B cell (primary cell): ENCODE measurements around the gene MAGEB17. TPM values are rescaled to one million over a fixed set of nuclear protein-coding genes. Genes with fewer than 3 reads are reported as not detected.

Experiments used
- ATAC-seq: fragments of 200-7000 bp; cut with Tn5 transposase; one replicate; pipeline ENCODE4 v1.10.0; 2021; ENCODE audit warnings: low read depth, mild to moderate bottlenecking, moderate number of reproducible peaks, moderate library complexity
- CTCF ChIA-PET: fragments of 350-600 bp; sonication (Branson Sonifier 250); formaldehyde crosslinking; loops from one replicate; lab custom pipeline; 2021; ENCODE audit warnings: antibody characterized with exemption, inconsistent platforms; lab: Charles Lee
- POLR2A ChIA-PET: fragments of 350-600 bp; sonication (Branson Sonifier 250); formaldehyde crosslinking; loops from one replicate; lab custom pipeline; 2021; ENCODE audit warnings: antibody characterized with exemption; lab: Charles Lee
- DNase-seq: peaks from one replicate; pipeline ENCODE4 v3.0.0; 2013
- H2AFZ ChIP-seq: 2 replicates; pipeline ENCODE4 v1.6.1; 2012; ENCODE audit warnings: mild to moderate bottlenecking, low read depth, low read length; ENCODE audit not compliant: insufficient read depth, poor library complexity, severe bottlenecking
- H3K27ac ChIP-seq, 2 donors: 1 replicate in 1 of 2; 2 replicates in 1 of 2; pipeline ENCODE4 v1.5.1; 2012 to 2013; ENCODE audit warnings: low read length in 2 of 2, mild to moderate bottlenecking in 2 of 2, moderate library complexity in 1 of 2
- H3K27me3 ChIP-seq, 4 experiments: fragments of 200-600 bp in 1 of 4; sonication (generic) in 1 of 4; replicated peaks in 1 of 4; 1 replicate in 2 of 4; 2 replicates in 2 of 4; pipeline versions ENCODE4 v1.6.1 to v1.7.0; 2013 to 2016; ENCODE audit warnings: low read length in 3 of 4, mild to moderate bottlenecking in 2 of 4, mixed read lengths in 1 of 4, moderate library complexity in 1 of 4; ENCODE audit not compliant: insufficient read depth in 4 of 4, control insufficient read depth in 3 of 4; ENCODE audit errors: control extremely low read depth in 1 of 4
- H3K36me3 ChIP-seq, 2 experiments: replicated peaks in 1 of 2; 1 replicate in 1 of 2; 2 replicates in 1 of 2; pipeline versions ENCODE4 v1.6.1 to v1.7.1; 2013; ENCODE audit warnings: low read length in 1 of 2; ENCODE audit not compliant: insufficient read depth in 2 of 2, control insufficient read depth in 1 of 2; ENCODE audit errors: control extremely low read depth in 1 of 2, extremely low read depth in 1 of 2
- H3K4me1 ChIP-seq, 2 donors: fragments of 200-600 bp in 1 of 2; sonication (generic) in 1 of 2; 1 replicate in 1 of 2; 2 replicates in 1 of 2; pipeline versions ENCODE4 v1.5.1 to v1.6.1; 2013 to 2017; ENCODE audit warnings: low read length in 2 of 2; ENCODE audit not compliant: control insufficient read depth in 2 of 2, insufficient read depth in 2 of 2
- H3K4me2 ChIP-seq: replicated peaks from 2 replicates; pipeline ENCODE3; 2012; ENCODE audit warnings: mild to moderate bottlenecking, low read depth, low read length; ENCODE audit not compliant: poor library complexity, severe bottlenecking
- H3K4me3 ChIP-seq, 5 experiments: fragments of 200-600 bp in 1 of 5; sonication (generic) in 1 of 5; 1 replicate in 3 of 5; 2 replicates in 2 of 5; pipeline versions ENCODE4 v1.5.1 to v1.7.0; 2011 to 2016; ENCODE audit warnings: low read length in 4 of 5, mild to moderate bottlenecking in 4 of 5, low read depth in 2 of 5, control low read depth in 1 of 5, moderate library complexity in 1 of 5; ENCODE audit not compliant: insufficient read depth in 1 of 5; ENCODE audit errors: control extremely low read depth in 1 of 5, extremely low read depth in 1 of 5
- H3K79me2 ChIP-seq: fragments of 200-600 bp; sonication (generic); one replicate; pipeline ENCODE4 v1.6.0; 2016; ENCODE audit warnings: low read length; ENCODE audit not compliant: control insufficient read depth, insufficient read depth
- H3K9ac ChIP-seq: fragments of 200-600 bp; sonication (generic); 2 replicates; pipeline ENCODE4 v1.6.1; 2017; ENCODE audit warnings: mild to moderate bottlenecking, low read length, moderate library complexity
- H3K9me3 ChIP-seq, 3 donors: one replicate each; pipeline versions ENCODE4 v1.6.1 to v1.7.1; 2013; ENCODE audit warnings: low read length in 2 of 3; ENCODE audit not compliant: control insufficient read depth in 2 of 3, insufficient read depth in 1 of 3; ENCODE audit errors: control extremely low read depth in 1 of 3
- H4K20me1 ChIP-seq: 2 replicates; pipeline ENCODE4 v1.6.0; 2012; ENCODE audit warnings: mild to moderate bottlenecking, low read length; ENCODE audit not compliant: insufficient read depth, control insufficient read depth, poor library complexity, severe bottlenecking
- H3K27ac Mint-ChIP-seq: one replicate; pipeline ENCODE4 v1.8.0; 2021; ENCODE audit warnings: mixed read lengths
- H3K27me3 Mint-ChIP-seq: one replicate; pipeline ENCODE4 v1.8.0; 2021; ENCODE audit warnings: mixed read lengths
- H3K4me1 Mint-ChIP-seq: one replicate; pipeline ENCODE4 v1.8.0; 2021; ENCODE audit warnings: mixed read lengths
- H3K4me3 Mint-ChIP-seq: one replicate; pipeline ENCODE4 v1.8.0; 2021; ENCODE audit warnings: mixed read lengths
- H3K9me3 Mint-ChIP-seq: one replicate; pipeline ENCODE4 v1.8.0; 2022; ENCODE audit warnings: mixed read lengths; ENCODE audit not compliant: insufficient read depth
- CTCF ChIP-seq: fragments of 200-600 bp; IDR thresholded peaks from one replicate; pipeline ENCODE4 v1.8.0; 2022; ENCODE audit warnings: antibody characterized with exemption, mild to moderate bottlenecking
- EZH2 ChIP-seq: IDR thresholded peaks from 2 replicates; pipeline ENCODE4 v1.6.1; 2012; ENCODE audit warnings: borderline replicate concordance, low read depth, mild to moderate bottlenecking, moderate library complexity, low read length; ENCODE audit not compliant: insufficient read depth, poor library complexity, severe bottlenecking
- WGBS: methylation state at CpG from one replicate; pipeline ENCODE4 v1.1.5; 2013; ENCODE audit warnings: missing lambda C conversion rate; ENCODE audit not compliant: insufficient coverage; 5-methylcytosine and 5-hydroxymethylcytosine counted together
- intact Hi-C: fragments of 100-400 bp; cut with micrococcal nuclease; formaldehyde crosslinking; loops from one replicate; pipeline ENCODE4 v1.10.0; 2022
- polyA plus RNA-seq: library from polyadenylated mRNA; depleted of rRNA; stranded (reverse); fragments of >200 nt; gene quantifications from 2 replicates; pipeline ENCODE4 v1.2.3, GENCODE V29; 2012
- total RNA-seq, 2 donors: library from RNA; stranded (reverse); fragments of 120-200 nt in 1 of 2; gene quantifications; 1 replicate in 1 of 2; 2 replicates in 1 of 2; pipeline versions ENCODE4 v1.2.3 to v1.2.4, GENCODE V29; 2013 to 2022

MAGEB17 gene
- total and polyA plus RNA-seq, 2 donors (not counting 1 experiment from before 2014, with no cell fraction given) = 0.16 TPM; not detected in 1

- ATAC-seq (no peak), DNase-seq (no peak)
- H3K4me1 Mint-ChIP-seq = no peaks in the 10 kb centered on the region
- Histone ChIP-seq H3K27me3 (no peaks in the 10 kb centered on the region), H3K9me3 (no peaks in the 10 kb centered on the region), H3K79me2 (no peaks in the 10 kb centered on the region), H3K36me3 (no peaks in the 10 kb centered on the region), H3K27ac (no peak overlapping the region), H2AFZ (no peak overlapping the region), H3K9ac (no peak overlapping the region), H3K4me3 (no peak overlapping the region), H3K4me1 (no peaks in the 10 kb centered on the region), H3K4me2 (no peak overlapping the region), H4K20me1 (no peaks in the 10 kb centered on the region)
- intact Hi-C loops = no loop called here
- POLR2A ChIA-PET = no interaction called here
- CTCF ChIA-PET = no interaction called here
- TF ChIP-seq CTCF = no peak
- no peak for TF ChIP-seq EZH2
- no peaks in the 10 kb centered on the region for H3K9me3 Mint-ChIP-seq
- H3K27me3 Mint-ChIP-seq = no peaks in the 10 kb centered on the region
- no peak overlapping the region for H3K4me3 Mint-ChIP-seq
- WGBS = 100% methylated on average over 2 of the region's 5 CpGs
- no peak overlapping the region for H3K27ac Mint-ChIP-seq
Measured at GRCh38 chrX:16155581-16156096, 11.6 kb upstream of the MAGEB17 start.

GRCh38 chrX:16156692-16157331, 10.5 kb upstream of the MAGEB17 start:
- ATAC-seq (no peak), DNase-seq (no peak)
- no peak overlapping the region for H3K9ac ChIP-seq
- Mint-ChIP-seq H3K4me1 (no peaks in the 10 kb centered on the region), H3K4me3 (no peak overlapping the region), H3K27me3 (no peaks in the 10 kb centered on the region), H3K9me3 (no peaks in the 10 kb centered on the region), H3K27ac (no peak overlapping the region)
- H3K27me3 ChIP-seq = no peaks in the 10 kb centered on the region
- intact Hi-C loops = no loop called here
- H3K9me3 ChIP-seq = no peaks in the 10 kb centered on the region
- H3K4me3 ChIP-seq = no peak overlapping the region
- H3K36me3 ChIP-seq = no peaks in the 10 kb centered on the region
- H3K27ac ChIP-seq = no peak overlapping the region
- no peak overlapping the region for H3K4me2 ChIP-seq
- TF ChIP-seq EZH2 (no peak), CTCF (no peak)
- ChIA-PET CTCF (no interaction called here), POLR2A (no interaction called here)
- no peaks in the 10 kb centered on the region for H3K4me1 ChIP-seq
- no peaks in the 10 kb centered on the region for H4K20me1 ChIP-seq
- 93% methylated on average over 2 of the region's 5 CpGs for WGBS
- no peaks in the 10 kb centered on the region for H3K79me2 ChIP-seq
- no peak overlapping the region for H2AFZ ChIP-seq
